Activated CD4-positive, alpha-beta memory T cell treated with anti-CD3 and anti-CD28 coated beads for 36 hours (primary cell): Measurements from ENCODE around the gene CYREN. TPM values are rescaled to one million over a fixed set of nuclear protein-coding genes. Genes with fewer than 3 reads are reported as not detected.
A peak's percentile ranks its signal among the peaks of the same experiment; 100 is the strongest.
"Not testable (repeated sequence)": the region's sequence is repeated elsewhere in the genome, so short reads cannot be mapped to it uniquely, and the experiment has no call there.

Source experiments
- CTCF ChIA-PET: fragments of 350-600 bp; sonication (Branson Sonifier 250); formaldehyde crosslinking; loops from one replicate; lab custom pipeline; 2021; ENCODE audit warnings: antibody characterized with exemption, inconsistent platforms; lab: Charles Lee
- POLR2A ChIA-PET: fragments of 350-600 bp; sonication (Branson Sonifier 250); formaldehyde crosslinking; loops from one replicate; lab custom pipeline; 2021; ENCODE audit warnings: antibody characterized with exemption; lab: Charles Lee
- DNase-seq: peaks from one replicate; pipeline ENCODE4 v3.0.0-alpha.2; 2020
- H3K27ac Mint-ChIP-seq: one replicate; pipeline ENCODE4 v1.8.0; 2021; ENCODE audit warnings: mixed read lengths
- H3K27me3 Mint-ChIP-seq: one replicate; pipeline ENCODE4 v1.8.0; 2021; ENCODE audit warnings: mixed read lengths
- H3K36me3 Mint-ChIP-seq: one replicate; pipeline ENCODE4 v1.8.0; 2021; ENCODE audit warnings: mixed read lengths
- H3K4me1 Mint-ChIP-seq: one replicate; pipeline ENCODE4 v1.8.0; 2021; ENCODE audit warnings: low read depth, mixed read lengths
- H3K4me3 Mint-ChIP-seq: one replicate; pipeline ENCODE4 v1.8.0; 2021; ENCODE audit warnings: mild to moderate bottlenecking, mixed read lengths
- H3K9me3 Mint-ChIP-seq: one replicate; pipeline ENCODE4 v1.8.0; 2021; ENCODE audit warnings: mixed read lengths
- intact Hi-C: fragments of 100-400 bp; cut with micrococcal nuclease; formaldehyde crosslinking; loops from one replicate; pipeline ENCODE4 v1.15.1; 2023
- total RNA-seq, 2 experiments: library from RNA; stranded (reverse); gene quantifications; one replicate each; pipeline ENCODE4 v1.2.3, GENCODE V29; 2021

Gene CYREN
- total RNA-seq, 2 experiments from 2014 or later = 41.6 to 43.6 TPM

GRCh38 chr7:135173916-135174315 lies 3.4 kb upstream of the CYREN start:
- H3K9me3 Mint-ChIP-seq, H3K4me3 Mint-ChIP-seq, POLR2A ChIA-PET, DNase-seq, H3K27me3 Mint-ChIP-seq, H3K27ac Mint-ChIP-seq: not testable (repeated sequence)
- CTCF ChIA-PET = interaction anchor here (0.6 to 0.7 kb wide), 2 partner anchors 42 to 62 kb away, joined by 3 to 4 read pairs; no protein-coding TSS in a partner anchor
- intact Hi-C loops = loop anchor here (5.0 kb wide), 2 partner anchors 338 to 422 kb away; partner anchors contain the start of gene CNOT4
- Mint-ChIP-seq H3K4me1 (peaks cover 25% of the 10 kb centered on the region), H3K36me3 (peaks cover 12% of the 10 kb centered on the region)

DNA sequence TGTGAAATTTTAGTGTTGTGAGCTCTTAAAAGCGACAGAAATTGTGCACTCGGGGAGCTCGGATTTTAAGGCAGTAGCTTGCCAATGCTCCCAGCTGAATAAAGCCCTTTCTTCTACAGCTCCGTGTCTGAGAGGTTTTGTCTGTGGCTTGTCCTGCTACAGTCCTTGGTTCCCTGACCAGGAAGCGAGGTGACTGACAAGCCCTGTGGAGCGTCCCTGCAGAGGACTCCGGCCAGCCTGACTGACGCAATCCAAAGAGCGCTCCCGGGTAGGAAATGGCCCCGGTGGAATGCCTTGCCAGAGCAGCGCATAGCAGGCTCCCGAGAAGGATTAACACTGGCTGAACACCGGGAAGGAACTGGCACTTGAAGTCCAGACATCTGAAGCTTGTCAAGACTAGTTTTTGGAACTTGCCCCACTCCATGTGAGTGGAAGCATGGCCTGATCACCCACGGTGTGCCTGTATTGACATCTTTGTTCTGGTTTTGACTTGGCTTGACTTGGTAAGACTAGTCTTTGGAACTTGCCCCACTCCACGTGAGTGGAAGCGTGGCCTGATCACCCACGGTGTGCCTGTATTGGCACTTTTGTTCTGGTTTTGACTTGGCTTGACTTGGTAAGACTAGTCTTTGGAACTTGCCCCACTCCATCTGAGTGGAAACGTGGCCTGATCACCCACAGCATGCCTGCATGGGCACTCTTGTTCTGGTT lies 1.2 kb upstream of the CYREN start:
- H3K27ac Mint-ChIP-seq = peak overlapping the region; percentile 79
- peak overlapping the region; percentile 52 for H3K4me3 Mint-ChIP-seq
- peaks cover 29% of the 10 kb centered on the region for H3K36me3 Mint-ChIP-seq
- intact Hi-C loops = loop anchor here (5.0 kb wide), 2 partner anchors 341 to 419 kb away; partner anchors contain the start of gene CNOT4
- not testable (repeated sequence) for H3K9me3 Mint-ChIP-seq, H3K27me3 Mint-ChIP-seq
- ChIA-PET POLR2A (interaction anchor here (1.0 to 3.7 kb wide), 4 partner anchors 24 to 525 kb away, joined by 3 to 32 read pairs (median 8); partner anchors contain the start of genes AGBL3, BPGM, TMEM140 and WDR91), CTCF (interaction anchor here (0.8 to 4.6 kb wide), 4 partner anchors 8 to 185 kb away, joined by 3 to 65 read pairs (median 22); partner anchors contain the start of genes AGBL3 and TMEM140)
- DNase-seq = peak; percentile 52
- peaks cover 45% of the 10 kb centered on the region for H3K4me1 Mint-ChIP-seq

DNA sequence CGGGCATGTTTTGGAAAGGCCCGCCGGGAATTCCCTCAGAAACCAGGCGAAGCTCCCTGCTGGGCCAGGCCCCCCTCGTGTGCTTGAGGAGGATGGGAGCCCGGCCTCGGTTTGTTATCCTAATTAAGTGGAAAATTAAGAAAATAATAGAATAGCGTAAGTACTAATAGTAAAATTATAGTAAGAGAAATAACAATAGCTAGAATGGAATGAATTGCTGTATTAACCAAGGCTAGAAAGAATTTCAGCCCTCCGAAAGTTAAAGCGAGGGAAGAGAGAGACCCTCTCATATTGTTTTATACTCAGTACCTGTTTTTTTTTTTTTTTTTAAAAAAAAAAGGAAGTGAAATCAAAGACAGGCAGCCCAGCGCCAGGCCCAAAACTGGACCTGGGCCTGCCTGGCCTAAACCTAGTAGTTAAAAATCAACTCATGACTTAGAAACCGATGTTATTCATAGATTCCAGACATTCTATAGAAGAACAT lies 533 bp upstream of the CYREN start:
- H3K4me1 Mint-ChIP-seq = peaks cover 45% of the 10 kb centered on the region
- CTCF ChIA-PET = interaction anchor here (0.6 to 4.6 kb wide), 9 partner anchors 8 to 184 kb away, joined by 3 to 65 read pairs (median 4); partner anchors contain the start of genes AGBL3 and TMEM140
- intact Hi-C loops = loop anchor here (1.0 to 5.0 kb wide), 4 partner anchors 40 to 419 kb away; partner anchors contain the start of genes AGBL3, CNOT4 and WDR91
- H3K4me3 Mint-ChIP-seq = peak overlapping the region; percentile 96
- peaks cover 35% of the 10 kb centered on the region for H3K36me3 Mint-ChIP-seq
- DNase-seq, H3K27me3 Mint-ChIP-seq, H3K9me3 Mint-ChIP-seq: not testable (repeated sequence)
- POLR2A ChIA-PET = interaction anchor here (0.6 to 3.7 kb wide), 9 partner anchors 8 to 525 kb away, joined by 3 to 32 read pairs (median 4); partner anchors contain the start of genes AGBL3, BPGM, TMEM140 and WDR91
- H3K27ac Mint-ChIP-seq = peak overlapping the region; percentile 95

DNA sequence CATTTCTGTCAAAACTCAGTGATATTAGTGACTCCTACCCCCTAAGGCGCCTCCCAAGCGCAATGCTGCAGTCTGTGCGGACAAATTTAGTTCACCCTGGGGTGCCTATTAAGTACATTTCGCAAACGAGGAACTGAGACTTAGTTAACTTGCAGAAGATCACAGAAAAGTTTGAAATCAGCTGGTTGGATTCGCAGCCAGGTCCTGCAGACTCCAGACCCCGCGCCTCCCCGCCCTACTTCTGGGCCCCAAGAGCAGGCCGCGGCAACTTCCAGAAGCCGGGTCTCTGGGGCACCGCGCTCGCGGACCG lies 588 bp downstream of the CYREN start:
- CTCF ChIA-PET = interaction anchor here (0.7 to 4.6 kb wide), 11 partner anchors 9 to 537 kb away, joined by 3 to 65 read pairs (median 4); partner anchors contain the start of genes AGBL3 and TMEM140
- Mint-ChIP-seq H3K4me1 (peaks cover 45% of the 10 kb centered on the region), H3K36me3 (peaks cover 37% of the 10 kb centered on the region), H3K4me3 (peak overlapping the region; percentile 96), H3K9me3 (no peaks in the 10 kb centered on the region), H3K27ac (peak overlapping the region; percentile 99), H3K27me3 (no peaks in the 10 kb centered on the region)
- no peak for DNase-seq
- intact Hi-C loops = loop anchor here (1.0 to 10.0 kb wide), 12 partner anchors 10 to 855 kb away; partner anchors contain the start of genes AGBL3, BPGM, CNOT4 and SLC35B4
- POLR2A ChIA-PET = interaction anchor here (1.1 to 3.7 kb wide), 7 partner anchors 10 to 183 kb away, joined by 3 to 32 read pairs (median 5); partner anchors contain the start of genes AGBL3, TMEM140 and WDR91

DNA sequence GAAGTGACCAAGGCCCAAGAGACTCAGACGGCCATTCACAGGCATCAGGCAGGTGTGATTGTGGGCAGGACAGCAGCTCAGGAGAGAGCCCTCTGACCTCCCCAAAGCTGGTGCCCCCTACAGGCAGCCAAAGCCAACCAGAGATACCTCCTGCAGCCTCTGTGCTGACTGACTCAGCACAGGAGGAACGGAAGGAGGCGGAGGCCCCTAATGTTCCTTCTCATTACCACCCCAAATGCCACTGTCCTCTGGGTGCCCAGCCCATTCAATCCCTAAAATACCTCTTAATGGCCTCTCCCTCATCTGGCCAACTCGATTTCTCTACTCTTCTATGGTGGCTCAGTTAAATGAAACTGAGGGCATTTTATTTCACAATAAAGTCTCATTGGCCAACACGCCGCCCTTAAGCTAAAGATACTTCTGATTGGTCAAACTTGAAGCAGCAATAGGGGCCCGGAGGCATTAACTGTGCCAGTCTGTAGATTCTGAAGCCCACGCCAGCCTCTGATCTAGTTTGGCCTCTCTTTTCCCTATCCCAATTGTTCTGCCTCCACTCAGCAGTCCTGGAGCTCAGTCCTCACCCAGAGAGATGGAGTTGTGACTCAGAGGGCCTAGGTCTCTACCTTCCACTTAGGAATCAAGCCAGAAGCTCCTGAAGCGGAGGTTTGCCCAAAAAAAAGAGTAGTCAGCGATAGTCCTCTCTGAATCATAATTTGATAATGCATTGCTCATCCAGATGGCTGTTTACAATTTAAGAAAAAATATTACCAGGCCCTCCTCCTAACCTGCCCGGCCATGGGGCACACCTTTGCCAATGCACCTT lies 1.2 kb downstream of the CYREN start:
- DNase-seq = peak; percentile 84
- CTCF ChIA-PET = interaction anchor here (0.5 to 4.6 kb wide), 18 partner anchors 8 to 642 kb away, joined by 3 to 65 read pairs (median 3); partner anchors contain the start of genes AGBL3, NUP205, TMEM140 and WDR91
- H3K36me3 Mint-ChIP-seq = peaks cover 40% of the 10 kb centered on the region
- peaks cover 45% of the 10 kb centered on the region for H3K4me1 Mint-ChIP-seq
- no peaks in the 10 kb centered on the region for H3K27me3 Mint-ChIP-seq
- POLR2A ChIA-PET = interaction anchor here (1.1 to 3.7 kb wide), 5 partner anchors 9 to 182 kb away, joined by 3 to 32 read pairs (median 7); partner anchors contain the start of genes AGBL3, TMEM140 and WDR91
- intact Hi-C loops = loop anchor here (1.0 to 10.0 kb wide), 8 partner anchors 9 to 855 kb away; partner anchors contain the start of genes BPGM, SLC35B4 and TMEM140
- H3K9me3 Mint-ChIP-seq = no peaks in the 10 kb centered on the region
- H3K4me3 Mint-ChIP-seq = peak overlapping the region; percentile 96
- H3K27ac Mint-ChIP-seq = peak overlapping the region; percentile 99

GRCh38 chr7:135168489-135169140 lies 1.9 kb downstream of the CYREN start:
- DNase-seq = no peak
- H3K4me1 Mint-ChIP-seq = peaks cover 45% of the 10 kb centered on the region
- H3K4me3 Mint-ChIP-seq = peak overlapping the region; percentile 96
- CTCF ChIA-PET = interaction anchor here (0.5 to 4.6 kb wide), 14 partner anchors 8 to 642 kb away, joined by 3 to 65 read pairs (median 4); partner anchors contain the start of genes AGBL3, NUP205, TMEM140 and WDR91
- H3K36me3 Mint-ChIP-seq = peaks cover 46% of the 10 kb centered on the region
- no peaks in the 10 kb centered on the region for H3K27me3 Mint-ChIP-seq
- intact Hi-C loops = loop anchor here (1.0 to 10.0 kb wide), 8 partner anchors 8 to 854 kb away; partner anchors contain the start of genes BPGM, SLC35B4 and TMEM140
- H3K9me3 Mint-ChIP-seq = no peaks in the 10 kb centered on the region
- H3K27ac Mint-ChIP-seq = peak overlapping the region; percentile 99
- POLR2A ChIA-PET = interaction anchor here (1.2 to 3.7 kb wide), 4 partner anchors 8 to 181 kb away, joined by 5 to 32 read pairs (median 11); partner anchors contain the start of genes AGBL3, TMEM140 and WDR91

- peak; percentile 52 for DNase-seq
- Mint-ChIP-seq H3K9me3 (peaks cover under 1% of the 10 kb centered on the region), H3K36me3 (peaks cover 47% of the 10 kb centered on the region), H3K27me3 (no peaks in the 10 kb centered on the region), H3K4me1 (peaks cover 45% of the 10 kb centered on the region), H3K4me3 (peak overlapping the region; percentile 96), H3K27ac (peak overlapping the region; percentile 99)
- POLR2A ChIA-PET = interaction anchor here (0.5 to 1.5 kb wide), 2 partner anchors 20 to 37 kb away, joined by 3 to 4 read pairs; partner anchors contain the start of gene TMEM140
- intact Hi-C loops = loop anchor here (2.0 to 10.0 kb wide), 5 partner anchors 433 to 853 kb away; partner anchors contain the start of genes BPGM and SLC35B4
- CTCF ChIA-PET = interaction anchor here (4.6 kb wide), 1 partner anchor 21 kb away, joined by 65 read pairs; the partner anchor contains the start of gene TMEM140
These were observed 2.5 kb downstream of the CYREN start for GRCh38 chr7:135168001-135168400.

DNA sequence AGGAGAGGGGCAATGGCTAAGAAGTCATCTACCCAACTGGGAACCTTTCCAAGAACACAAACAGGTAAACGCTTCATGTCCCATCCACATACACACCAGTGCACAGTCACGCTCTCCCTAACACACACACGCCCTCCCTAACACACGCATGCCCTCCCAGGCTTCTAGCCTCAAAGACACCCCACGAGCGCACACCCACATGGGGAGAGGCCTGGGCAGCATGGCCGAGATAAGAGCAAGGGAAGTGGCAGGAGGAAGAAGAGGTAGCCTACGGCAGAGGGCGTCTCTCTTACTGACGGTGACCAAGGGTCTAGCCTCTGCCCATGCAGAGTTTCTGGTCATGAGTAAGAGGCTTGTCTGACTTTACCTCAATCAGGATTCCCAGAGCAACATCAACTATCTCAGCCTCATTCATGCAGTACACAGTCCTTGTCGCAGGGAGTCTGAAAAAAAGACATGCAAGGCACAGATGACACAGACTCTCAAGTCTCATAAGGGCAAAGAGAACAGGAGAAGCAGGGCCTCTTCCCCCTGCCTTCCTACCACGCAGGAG lies 3.1 kb downstream of the CYREN start:
- ChIA-PET POLR2A (interaction anchor here (0.5 to 1.5 kb wide), 2 partner anchors 20 to 37 kb away, joined by 3 to 4 read pairs; partner anchors contain the start of gene TMEM140), CTCF (interaction anchor here (4.6 kb wide), 1 partner anchor 21 kb away, joined by 65 read pairs; the partner anchor contains the start of gene TMEM140)
- Mint-ChIP-seq H3K27me3 (no peaks in the 10 kb centered on the region), H3K9me3 (peaks cover 6% of the 10 kb centered on the region), H3K36me3 (peaks cover 53% of the 10 kb centered on the region), H3K4me1 (peaks cover 44% of the 10 kb centered on the region), H3K27ac (peak overlapping the region; percentile 72), H3K4me3 (peak overlapping the region; percentile 26)
- DNase-seq = no peak
- intact Hi-C loops = loop anchor here (5.0 to 10.0 kb wide), 3 partner anchors 433 to 853 kb away; partner anchors contain the start of gene SLC35B4

- DNase-seq = no peak
- H3K4me1 Mint-ChIP-seq = peaks cover 39% of the 10 kb centered on the region
- CTCF ChIA-PET = interaction anchor here (0.5 to 2.3 kb wide), 2 partner anchors 18 to 47 kb away, joined by 3 to 5 read pairs; partner anchors contain the start of gene TMEM140
- H3K36me3 Mint-ChIP-seq = peaks cover 60% of the 10 kb centered on the region
- peak overlapping the region; percentile 58 for H3K27ac Mint-ChIP-seq
- no peak overlapping the region for H3K4me3 Mint-ChIP-seq
- peaks cover 9% of the 10 kb centered on the region for H3K9me3 Mint-ChIP-seq
- intact Hi-C loops = loop anchor here (5.0 to 10.0 kb wide), 3 partner anchors 432 to 852 kb away; partner anchors contain the start of gene SLC35B4
- POLR2A ChIA-PET = interaction anchor here (0.5 to 2.1 kb wide), 3 partner anchors 19 to 180 kb away, joined by 3 to 12 read pairs (median 4); partner anchors contain the start of genes AGBL3 and TMEM140
- H3K27me3 Mint-ChIP-seq = no peaks in the 10 kb centered on the region
These were observed 4.0 kb downstream of the CYREN start for GRCh38 chr7:135166338-135166990.
